K562 (cell line): Measurements from ENCODE around the gene CYB5R3. TPM values are rescaled to one million over a fixed set of nuclear protein-coding genes. Genes with fewer than 3 reads are reported as not detected.

Experiments used
- CREB5 ChIP-seq: fragments of 250-450 bp; sonication (Bioruptor Pico); IDR thresholded peaks from 2 replicates; pipeline ENCODE4 v1.5.0; 2020; ENCODE audit warnings: mild to moderate bottlenecking
- CREBBP ChIP-seq: IDR thresholded peaks from one replicate; pipeline ENCODE4 v1.6.1; 2012; ENCODE audit warnings: low read depth, mild to moderate bottlenecking, control low read depth, inconsistent platforms, low read length
- FOXM1 ChIP-seq, 2 experiments: fragments of 450-650 bp in 1 of 2; sonication (generic) in 1 of 2; formaldehyde crosslinking in 1 of 2; IDR thresholded peaks; 2 replicates each; pipeline versions ENCODE4 v1.6.1 to v1.9.0; 2017 to 2022; ENCODE audit warnings: low read depth in 2 of 2, mild to moderate bottlenecking in 2 of 2, missing genetic modification reagents in 1 of 2, moderate library complexity in 1 of 2
- FOXO4 ChIP-seq: fragments of 450-650 bp; formaldehyde crosslinking; IDR thresholded peaks from 2 replicates; pipeline ENCODE4 v1.4.0; 2020; ENCODE audit warnings: mild to moderate bottlenecking, moderate library complexity
- GATA2 ChIP-seq: sonication (generic); formaldehyde crosslinking; IDR thresholded peaks from 2 replicates; pipeline ENCODE4 v1.4.0; 2020; ENCODE audit warnings: mild to moderate bottlenecking, missing genetic modification reagents
- HDAC1 ChIP-seq, 2 experiments: fragments of 450-650 bp; IDR thresholded peaks; 2 replicates each; pipeline ENCODE4 v1.6.1; 2016 to 2017; ENCODE audit warnings: inconsistent platforms in 1 of 2, mild to moderate bottlenecking in 1 of 2, moderate library complexity in 1 of 2
- KLF16 ChIP-seq: IDR thresholded peaks from 2 replicates; pipeline ENCODE4 v1.6.1; 2016; ENCODE audit warnings: antibody characterized with exemption
- MECOM ChIP-seq: fragments of 250-450 bp; sonication (Bioruptor Pico); IDR thresholded peaks from 2 replicates; pipeline ENCODE4 v1.8.0; 2022; ENCODE audit warnings: inconsistent platforms
- MNT ChIP-seq, 2 experiments: fragments of 450-650 bp; conservative IDR thresholded peaks; 2 replicates each; pipeline ENCODE4 v1.6.1; 2017; ENCODE audit warnings: mild to moderate bottlenecking in 2 of 2, moderate library complexity in 2 of 2
- NFRKB ChIP-seq: fragments of 450-650 bp; IDR thresholded peaks from 2 replicates; pipeline ENCODE4 v1.6.1; 2016; ENCODE audit warnings: low read depth
- NFXL1 ChIP-seq: fragments of 450-650 bp; formaldehyde crosslinking; IDR thresholded peaks from 2 replicates; pipeline ENCODE4 v1.4.0; 2021; ENCODE audit warnings: mild to moderate bottlenecking
- PTRF ChIP-seq: fragments of 450-650 bp; IDR thresholded peaks from 2 replicates; pipeline ENCODE4 v1.6.1; 2016; ENCODE audit warnings: mild to moderate bottlenecking, missing genetic modification characterization, missing compliant biosample characterization
- SIN3A ChIP-seq, 2 experiments: fragments of 150-350 bp in 1 of 2; IDR thresholded peaks; 2 replicates each; pipeline ENCODE4 v1.6.1; 2011 to 2016; ENCODE audit warnings: borderline replicate concordance in 2 of 2, low read depth in 2 of 2, low read length in 2 of 2, mild to moderate bottlenecking in 2 of 2, moderate library complexity in 2 of 2; ENCODE audit not compliant: control insufficient read depth in 1 of 2
- XRCC5 ChIP-seq: fragments of 200-400 bp; formaldehyde crosslinking; IDR thresholded peaks from 2 replicates; pipeline ENCODE4 v1.6.1; 2017; ENCODE audit warnings: low read depth, mild to moderate bottlenecking, low read length
- ZFP1 ChIP-seq: fragments of 450-650 bp; formaldehyde crosslinking; IDR thresholded peaks from 2 replicates; pipeline ENCODE4 v1.4.0; 2020; ENCODE audit warnings: mild to moderate bottlenecking, mixed read lengths
- ZFP30 ChIP-seq: fragments of 250-450 bp; sonication (Bioruptor Pico); IDR thresholded peaks from 2 replicates; pipeline ENCODE4 v1.8.0; 2022; ENCODE audit warnings: moderate library complexity, mild to moderate bottlenecking, inconsistent platforms, borderline replicate concordance
- ZNF124 ChIP-seq: sonication (generic); formaldehyde crosslinking; IDR thresholded peaks from 2 replicates; pipeline ENCODE4 v1.8.1; 2022; ENCODE audit warnings: missing genetic modification reagents
- ZNF217 ChIP-seq: sonication (generic); formaldehyde crosslinking; IDR thresholded peaks from 2 replicates; pipeline ENCODE4 v1.8.0; 2022; ENCODE audit warnings: mild to moderate bottlenecking, missing genetic modification reagents
- ZNF507 ChIP-seq: conservative IDR thresholded peaks from 2 replicates; pipeline ENCODE4 v1.6.1; 2017; ENCODE audit warnings: missing genetic modification characterization, missing compliant biosample characterization
- polyA plus RNA-seq, 8 experiments: library from polyadenylated mRNA; depleted of rRNA in 4 of 8; stranded (reverse) in 5 of 8; unstranded in 3 of 8; fragments of >200 nt; fragmentation: Nextera tagmentation in 2 of 8; fragmentation: Illumina TruSeq in 1 of 8; extraction: Ambion mirVana in 2 of 8; extraction: Trizol in 1 of 8; gene quantifications; 2 replicates each; pipeline versions ENCODE4 v1.2.1 to v1.2.3, GENCODE V29; 2011 to 2014; ENCODE audit warnings: inconsistent platforms in 1 of 8, missing spikeins in 1 of 8
- total RNA-seq, 7 experiments: library from RNA; depleted of rRNA in 6 of 7; stranded (reverse); fragments of >200 nt in 6 of 7; fragmentation: Illumina TruSeq in 2 of 7; extraction: Trizol in 2 of 7; gene quantifications; 2 replicates each; pipeline versions ENCODE4 v1.2.1 to v1.2.3, GENCODE V29; 2011 to 2021; ENCODE audit warnings: low replicate concordance in 1 of 7

Gene CYB5R3
- total and polyA plus RNA-seq, 9 of the 15 experiments (the other 6 are each of a cell fraction or from before 2014, with no cell fraction given), result 1.4 to 66.8 (median 23.4) TPM

- TF ChIP-seq SIN3A (IDR thresholded peaks at IDR 0.05; ENCODE audit: borderline replicate concordance in 2 of 2, control insufficient read depth in 1 of 2, low read depth in 2 of 2, low read length in 2 of 2) (peak; percentile 91 to 96; a peak in 2 of 4 replicates), MNT (conservative IDR thresholded peaks at IDR 0.05) (peak; percentile 42 to 50; a peak in 3 of 4 replicates), ZFP30 (CRISPR knock-in tag) (peak; percentile 53; the same call in 1 of the 2 replicates), ZNF507 (tag) (no peak), FOXO4 (peak; percentile 92), ZNF217 (CRISPR knock-in tag) (0 out of 2 replicates have a peak, but pooled peaks have one; percentile 44), CREBBP (peak; percentile 65), PTRF (tag) (no peak), ZNF124 (CRISPR knock-in tag) (no peak), MECOM (CRISPR knock-in tag) (no peak), ZFP1 (CRISPR knock-in tag) (peak; percentile 53), XRCC5 (peak; percentile 93), NFXL1 (CRISPR knock-in tag) (peak; percentile 84; the same call in 1 of the 2 replicates), GATA2 (CRISPR knock-in tag) (no peak), KLF16 (peak; percentile 61), NFRKB (no peak), HDAC1 (IDR thresholded peaks at IDR 0.05) (peak; percentile 32 to 56; a peak in 2 of 4 replicates), CREB5 (CRISPR knock-in tag) (peak; percentile 42; the same call in 1 of the 2 replicates), FOXM1 (IDR thresholded peaks at IDR 0.05; ENCODE audit: low read depth) (no peak), FOXM1 (CRISPR knock-in tag; IDR thresholded peaks at IDR 0.05; ENCODE audit: low read depth) (peak; percentile 89; the same call in 1 of the 2 replicates)
Measured at GRCh38 chr22:42615092-42615859, 33.9 kb downstream of the CYB5R3 start (continued).
